NCI-H460 (cell line): ENCODE results near the gene HNRNPF. TPM values are rescaled to one million over a fixed set of nuclear protein-coding genes. Genes with fewer than 3 reads are reported as not detected.
A peak's percentile ranks its signal among the peaks of the same experiment; 100 is the strongest.
"Not testable (repeated sequence)": the region's sequence is repeated elsewhere in the genome, so short reads cannot be mapped to it uniquely, and the experiment has no call there.

ENCODE experiments used
- DNase-seq: peaks from one replicate; pipeline ENCODE4 v3.0.0-alpha.2; 2016; ENCODE audit warnings: low read depth; ENCODE audit errors: extremely low read depth
- total RNA-seq: library from RNA; depleted of rRNA; stranded (reverse); fragments of >200 nt; shearing (Covaris generic); gene quantifications from 2 replicates; pipeline ENCODE4 v1.2.3, GENCODE V29; 2014

The HNRNPF gene
- total RNA-seq, 1 experiment from 2014 or later: 256 TPM

DNA sequence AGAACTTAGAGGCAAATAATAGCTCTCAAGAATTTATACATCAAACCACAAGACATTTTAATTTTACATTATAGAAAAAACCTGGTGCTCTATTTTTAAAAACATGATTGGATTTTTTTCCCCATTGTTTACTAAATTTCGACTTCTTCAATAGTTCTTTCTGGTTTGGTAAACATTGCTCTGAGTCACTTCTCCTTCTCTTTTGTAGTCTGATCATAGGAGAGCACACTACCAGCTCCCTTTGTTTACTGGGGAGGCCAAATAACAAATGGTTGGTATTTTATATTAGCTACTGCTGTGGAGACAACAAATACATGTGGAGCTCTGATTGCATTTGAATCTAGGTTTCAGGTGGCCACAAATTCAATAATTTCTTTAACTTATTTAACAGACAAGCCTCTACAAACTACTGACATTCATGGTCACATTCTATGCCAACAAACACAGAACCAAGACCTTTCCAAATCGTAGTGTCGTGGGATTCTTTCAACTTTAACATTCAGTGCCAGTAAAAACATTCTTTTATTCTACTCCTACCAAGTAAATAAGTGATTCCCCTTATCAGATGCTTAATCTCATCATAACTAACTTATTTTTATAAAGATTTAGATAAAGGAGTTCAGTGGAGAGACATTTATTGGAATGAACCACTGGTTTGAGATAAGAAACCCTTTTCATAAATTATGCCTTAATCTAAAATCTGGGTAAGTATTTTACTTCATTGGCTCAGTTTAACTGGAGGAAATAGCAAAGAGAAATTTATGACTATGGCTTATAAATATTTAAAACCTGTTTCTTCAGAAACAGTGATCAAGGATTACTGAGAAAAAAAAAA lies 55.3 kb downstream of the HNRNPF start:
- DNase-seq: no peak

DNA sequence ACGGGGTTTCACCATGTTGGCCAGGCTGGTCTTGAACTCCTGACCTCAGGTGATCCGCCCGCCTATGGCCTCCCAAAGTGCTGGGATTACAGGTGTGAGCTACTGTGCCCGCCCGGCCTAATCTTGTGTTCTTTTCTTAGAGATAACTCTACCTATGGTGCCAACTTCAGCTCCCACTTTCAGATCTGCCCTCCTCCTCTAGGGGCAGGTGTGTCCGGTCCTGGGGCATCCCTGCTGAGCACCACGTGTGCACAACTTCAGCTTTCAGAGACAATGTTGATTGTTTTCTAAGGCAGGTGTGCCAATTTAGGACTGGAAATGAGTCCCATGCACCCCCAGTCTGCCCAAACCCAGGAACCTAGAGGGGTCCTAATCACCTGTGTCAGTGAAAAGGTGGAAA lies 56.0 kb downstream of the HNRNPF start:
- DNase-seq: no peak

DNA sequence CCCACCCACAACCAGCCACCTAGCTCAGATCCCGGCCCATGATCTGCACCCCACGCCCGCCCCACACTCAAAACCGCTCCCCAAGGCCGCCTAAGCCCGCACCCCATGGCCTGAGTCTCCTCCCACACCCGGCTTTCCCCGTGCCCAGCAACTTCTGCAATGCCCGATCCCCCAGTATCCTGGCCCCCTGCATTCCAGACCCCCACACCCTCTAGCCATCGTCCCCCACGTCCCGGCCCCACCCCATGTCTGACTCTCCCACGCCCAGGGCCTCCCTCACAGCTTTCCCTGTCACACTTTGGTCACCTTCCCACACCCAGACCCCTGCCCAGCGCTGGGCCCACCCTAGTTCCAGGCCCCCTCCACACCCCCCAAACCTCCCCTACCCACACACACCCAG lies 57.7 kb downstream of the HNRNPF start:
- no peak for DNase-seq

DNA sequence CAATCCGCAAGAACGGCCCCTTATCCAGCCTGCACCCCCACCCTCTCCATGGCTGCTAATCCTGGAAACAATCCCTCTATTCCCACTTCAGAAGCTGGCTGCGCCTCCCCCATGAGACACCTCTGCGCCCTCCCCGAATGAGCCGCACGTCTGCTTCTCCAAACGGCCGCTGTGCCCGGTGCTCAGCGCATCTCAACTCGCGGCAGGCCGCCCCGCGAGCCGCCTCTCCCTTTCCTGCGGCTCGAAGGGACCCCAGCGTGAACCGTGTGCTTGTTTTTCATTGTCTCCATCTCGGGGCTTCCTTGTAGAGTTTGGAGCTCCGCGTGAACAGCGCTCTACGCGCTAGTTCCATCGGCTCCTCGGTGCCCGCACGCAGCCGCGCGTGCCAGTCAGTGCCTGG lies 58.3 kb downstream of the HNRNPF start:
- DNase-seq: no peak

DNA sequence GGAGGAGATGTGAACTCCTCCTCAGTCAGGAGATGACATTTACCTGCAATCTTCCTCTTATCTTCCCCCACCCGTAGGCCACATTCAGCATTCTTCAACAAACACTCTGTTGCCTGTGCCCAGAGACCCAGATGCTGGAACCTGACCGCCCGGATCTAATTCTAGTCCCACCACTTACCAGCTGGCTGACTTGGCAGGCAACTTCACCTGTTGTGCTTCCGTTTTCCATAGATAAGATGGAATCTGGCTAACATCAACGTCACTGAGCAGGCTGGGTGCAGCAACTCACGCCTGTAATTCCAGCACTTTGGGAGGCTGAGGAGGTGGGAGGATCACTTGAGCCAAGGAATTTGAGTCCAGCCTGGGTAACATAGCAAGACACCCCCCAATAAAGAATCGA lies 58.8 kb downstream of the HNRNPF start:
- DNase-seq: no peak

DNA sequence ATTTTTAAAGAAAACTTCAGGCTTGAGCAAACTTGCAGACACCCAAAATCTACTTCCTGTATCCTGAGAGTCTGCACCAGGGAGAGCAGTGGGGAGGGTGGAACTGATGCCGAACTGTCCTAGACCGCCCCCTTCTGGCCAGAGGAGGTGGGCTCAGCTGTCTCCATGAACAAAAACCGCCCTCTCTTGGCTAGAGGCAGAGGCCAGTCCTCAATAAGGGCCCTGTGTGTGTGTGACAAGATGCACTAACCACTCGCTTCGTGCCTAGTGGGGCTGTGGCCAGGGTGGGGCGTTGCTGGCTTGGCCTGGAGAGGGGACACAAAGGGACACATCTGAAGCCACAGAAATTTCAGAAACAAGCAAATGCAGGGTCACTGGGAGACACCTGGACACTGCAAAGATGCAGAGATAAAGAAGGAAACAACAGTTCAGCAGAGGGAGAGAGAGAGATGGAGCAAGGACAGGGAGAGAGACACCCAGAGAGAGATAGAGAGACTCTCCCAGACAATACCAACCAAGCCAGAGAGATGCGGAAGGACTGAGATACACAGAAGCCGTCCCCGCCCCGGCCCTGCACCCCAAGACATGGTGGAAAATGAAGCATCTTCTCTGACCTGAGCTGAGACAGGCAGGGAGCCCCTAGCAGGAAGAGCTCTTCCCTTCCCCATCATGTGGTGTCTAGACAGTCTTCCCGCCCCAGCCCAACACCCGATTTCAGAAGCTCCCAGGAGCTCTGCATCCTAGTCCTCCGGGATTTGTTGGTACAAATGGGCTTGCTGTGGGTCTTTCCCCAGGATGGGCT lies 60.3 kb downstream of the HNRNPF start:
- peak; percentile 85 for DNase-seq

DNA sequence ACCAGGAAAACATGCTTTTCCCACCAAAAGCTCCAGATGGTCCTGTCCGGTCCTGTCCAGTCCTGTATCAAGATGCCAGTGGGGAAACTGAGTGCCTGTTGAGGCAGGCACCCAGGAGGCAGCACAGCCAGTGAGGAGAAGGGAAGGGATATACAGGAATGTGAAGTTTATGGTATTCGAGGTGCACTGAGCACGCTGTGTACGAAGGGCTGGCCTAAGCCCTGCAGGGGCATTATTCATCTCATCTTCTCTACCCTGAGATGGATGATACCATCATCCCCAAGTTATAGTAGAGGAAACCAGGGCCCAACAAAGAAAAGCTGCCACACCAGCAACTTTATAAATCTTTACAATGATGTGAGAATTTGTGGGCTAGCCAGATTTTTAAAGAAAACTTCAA lies 61.0 kb downstream of the HNRNPF start:
- no peak for DNase-seq

DNA sequence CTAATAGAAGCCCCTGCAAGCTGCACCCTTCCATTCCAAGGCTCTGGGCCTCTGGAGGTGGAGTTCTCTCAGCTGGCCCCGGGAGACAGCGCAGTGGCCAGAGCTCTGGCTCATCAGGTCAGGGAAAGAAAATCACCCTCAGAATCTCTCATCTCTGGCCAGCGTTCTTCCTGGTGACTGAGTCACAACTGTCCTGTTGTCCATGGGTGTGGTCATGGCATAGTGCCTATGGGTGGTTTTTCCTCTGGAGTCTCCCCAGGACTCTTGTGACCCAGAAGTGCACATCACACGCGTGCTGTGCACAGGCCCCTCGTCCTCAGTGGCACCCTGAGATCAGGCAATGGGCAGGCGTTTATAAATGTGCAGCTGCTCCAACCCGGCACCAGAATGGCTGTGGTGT lies 64.9 kb downstream of the HNRNPF start:
- peak; percentile 21 for DNase-seq

DNA sequence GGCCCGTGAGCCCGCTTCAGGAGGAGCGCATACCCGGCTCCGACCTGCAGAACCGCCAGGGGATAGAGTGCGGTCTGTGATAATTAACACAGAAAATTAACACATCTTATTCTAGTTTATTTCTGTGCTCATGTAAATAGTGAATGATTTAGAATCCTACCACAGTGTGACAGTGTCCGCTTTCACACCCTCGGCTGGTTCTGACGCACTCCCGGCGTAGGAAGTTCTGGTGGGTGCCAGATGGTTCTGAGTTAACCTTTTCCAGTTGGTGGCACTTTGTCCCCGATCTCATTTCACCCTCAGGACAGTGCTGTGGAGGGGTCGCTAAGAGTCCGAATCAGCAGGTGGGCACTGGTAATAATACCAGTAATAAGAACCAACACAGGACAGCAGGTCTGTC lies 65.9 kb downstream of the HNRNPF start:
- DNase-seq: no peak

DNA sequence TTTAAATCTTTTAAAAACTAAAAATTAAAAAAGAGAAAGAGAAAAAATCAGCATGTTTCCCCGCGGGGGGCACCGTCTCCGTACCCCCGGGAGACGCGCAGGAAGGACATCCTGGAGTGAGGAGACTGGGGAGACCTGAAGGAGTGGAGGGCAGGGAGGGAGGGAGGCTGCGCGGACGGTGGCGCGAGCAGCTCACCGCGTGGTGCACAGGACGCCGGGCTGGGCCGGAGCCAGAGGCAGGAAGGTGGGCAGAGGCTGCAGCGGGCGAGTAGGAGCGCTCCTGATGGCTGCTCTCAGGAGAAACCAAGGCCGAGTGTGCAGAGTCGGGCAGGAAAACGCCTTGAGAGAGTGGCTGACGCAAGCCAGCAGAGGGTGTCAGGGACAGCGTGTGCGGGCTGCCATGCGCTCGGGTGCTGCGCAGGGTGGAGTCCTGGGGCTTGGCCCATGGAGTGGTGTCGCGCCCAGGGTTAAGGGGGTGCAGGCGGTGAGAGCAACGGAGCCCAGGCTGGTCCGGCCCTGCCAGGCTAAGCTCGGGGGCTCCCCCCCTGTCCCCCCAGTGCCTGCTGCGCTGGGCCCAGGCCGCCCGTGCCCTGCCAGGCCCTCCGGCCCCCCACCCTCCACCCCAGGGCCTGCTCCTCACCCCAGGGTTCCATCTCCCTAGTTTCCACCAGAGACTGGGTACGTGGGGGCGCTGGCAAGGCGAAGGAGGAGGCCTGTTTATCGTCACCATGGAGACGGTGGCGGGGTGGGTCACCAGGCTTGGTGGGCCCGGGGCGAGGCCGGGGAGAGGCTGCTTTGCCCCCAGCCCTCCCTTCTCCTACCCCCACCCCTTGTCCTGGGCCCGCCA lies 66.5 kb downstream of the HNRNPF start:
- DNase-seq: no peak

DNA sequence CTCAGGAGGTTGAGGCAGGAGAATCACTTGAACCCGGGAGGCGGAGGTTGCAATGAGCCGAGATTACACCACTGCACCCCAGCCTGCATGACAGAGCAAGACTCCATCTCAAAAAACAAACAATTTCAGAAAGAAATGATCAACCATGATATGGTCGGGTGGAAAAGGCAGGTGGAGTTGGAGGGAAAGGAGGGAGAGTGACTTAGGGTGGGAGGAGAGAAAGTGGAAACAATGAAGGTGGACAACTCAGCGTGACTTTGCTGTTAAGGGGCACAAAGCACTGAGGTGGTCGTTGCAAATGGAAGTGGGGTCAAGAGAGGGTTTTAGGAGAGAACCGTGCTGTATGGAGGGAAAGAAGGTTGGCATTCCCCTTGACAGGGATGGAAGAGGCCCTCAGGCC lies 67.5 kb downstream of the HNRNPF start:
- DNase-seq: no peak

DNA sequence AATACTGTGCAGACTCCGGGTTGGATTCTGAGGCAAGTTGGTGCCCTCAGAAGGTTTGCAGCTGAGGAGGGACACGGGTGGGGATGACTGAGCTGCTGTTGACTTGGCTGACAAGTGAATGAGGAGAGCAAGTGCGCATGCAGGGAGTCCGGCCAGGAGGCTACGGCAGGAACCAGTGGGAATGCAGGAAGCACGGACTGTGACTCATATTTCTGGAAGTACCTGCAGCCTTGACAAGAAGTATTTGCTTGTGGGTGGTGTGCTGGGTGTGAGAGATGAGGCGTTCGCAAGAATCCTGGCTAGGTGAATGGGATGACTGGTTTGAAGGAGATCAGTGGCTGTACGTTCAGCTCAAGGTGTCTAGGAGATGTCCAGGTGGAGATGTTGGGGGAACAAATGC lies 68.4 kb downstream of the HNRNPF start:
- DNase-seq: no peak

DNA sequence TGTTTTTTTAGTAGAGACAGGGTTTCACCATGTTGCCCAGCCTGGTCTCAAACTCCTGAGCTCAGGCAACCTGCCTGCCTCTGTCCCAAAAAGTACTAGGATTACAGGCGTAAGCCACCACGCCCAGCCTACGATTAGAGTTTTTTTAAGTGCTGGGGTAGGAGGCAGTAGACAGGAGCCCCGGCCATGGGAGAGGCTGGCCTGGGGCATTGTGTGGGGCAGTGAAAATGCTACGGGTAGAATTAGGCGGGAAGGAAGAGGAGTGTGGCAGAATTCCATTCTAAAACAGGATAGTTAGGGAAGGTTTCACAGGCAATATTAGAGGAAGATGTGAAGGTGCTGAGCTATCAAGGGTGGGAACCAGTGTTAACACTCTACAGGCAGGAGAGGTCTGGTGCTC lies 68.9 kb downstream of the HNRNPF start:
- no peak for DNase-seq

DNA sequence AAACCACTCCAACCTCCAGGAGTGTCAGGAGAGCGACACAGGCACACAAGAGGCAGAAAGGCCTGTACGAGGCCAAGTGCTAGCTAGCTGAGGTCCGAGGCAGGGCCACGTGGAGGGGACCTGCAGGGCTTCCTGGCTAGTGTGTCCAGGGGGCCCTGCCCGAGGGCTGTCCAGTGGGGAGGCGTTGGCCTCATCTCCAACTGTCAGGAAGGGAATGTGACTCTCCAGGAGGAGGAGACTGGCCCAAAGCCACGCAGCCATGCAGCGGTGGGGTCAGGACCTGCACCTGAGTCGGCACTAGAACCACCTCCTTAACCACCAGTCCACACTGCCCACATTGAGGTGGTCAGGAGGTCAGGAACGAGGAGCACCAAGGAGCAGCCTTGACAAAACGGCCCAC lies 69.8 kb downstream of the HNRNPF start:
- no peak for DNase-seq

DNA sequence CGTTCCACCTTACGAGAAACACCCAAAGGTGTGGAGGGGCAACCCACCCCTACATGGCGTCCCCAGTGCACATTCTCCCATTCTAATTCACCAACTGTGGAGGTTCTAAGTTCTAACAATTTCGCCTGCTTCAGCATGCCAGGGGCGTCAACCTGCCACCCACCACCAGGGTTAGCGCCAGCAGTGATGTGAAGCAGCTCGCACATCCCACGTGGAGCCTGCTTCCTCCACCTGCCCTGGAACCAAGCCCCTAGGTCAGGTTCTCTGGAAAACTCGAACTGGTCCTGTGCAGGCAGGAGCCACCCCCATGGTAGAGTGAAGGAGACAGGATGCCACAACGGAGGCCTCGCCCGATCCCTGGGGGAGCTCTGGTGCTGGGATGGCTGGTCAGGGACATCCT lies 70.9 kb downstream of the HNRNPF start:
- no peak for DNase-seq

DNA sequence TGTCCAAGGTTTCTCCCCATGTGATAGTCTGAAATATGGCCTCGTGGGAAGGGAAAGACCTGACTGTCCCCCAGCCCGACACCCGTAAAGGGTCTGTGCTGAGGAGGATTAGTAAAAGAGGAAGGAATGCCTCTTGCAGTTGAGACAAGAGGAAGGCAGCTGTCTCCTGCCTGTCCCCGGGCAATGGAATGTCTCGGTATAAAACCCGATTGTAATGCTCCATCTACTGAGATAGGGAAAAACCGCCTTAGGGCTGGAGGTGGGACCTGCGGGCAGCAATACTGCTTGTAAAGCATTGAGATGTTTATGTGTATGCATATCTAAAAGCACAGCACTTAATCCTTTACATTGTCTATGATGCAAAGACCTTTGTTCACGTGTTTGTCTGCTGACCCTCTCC lies 71.5 kb downstream of the HNRNPF start:
- not testable (repeated sequence) for DNase-seq

DNA sequence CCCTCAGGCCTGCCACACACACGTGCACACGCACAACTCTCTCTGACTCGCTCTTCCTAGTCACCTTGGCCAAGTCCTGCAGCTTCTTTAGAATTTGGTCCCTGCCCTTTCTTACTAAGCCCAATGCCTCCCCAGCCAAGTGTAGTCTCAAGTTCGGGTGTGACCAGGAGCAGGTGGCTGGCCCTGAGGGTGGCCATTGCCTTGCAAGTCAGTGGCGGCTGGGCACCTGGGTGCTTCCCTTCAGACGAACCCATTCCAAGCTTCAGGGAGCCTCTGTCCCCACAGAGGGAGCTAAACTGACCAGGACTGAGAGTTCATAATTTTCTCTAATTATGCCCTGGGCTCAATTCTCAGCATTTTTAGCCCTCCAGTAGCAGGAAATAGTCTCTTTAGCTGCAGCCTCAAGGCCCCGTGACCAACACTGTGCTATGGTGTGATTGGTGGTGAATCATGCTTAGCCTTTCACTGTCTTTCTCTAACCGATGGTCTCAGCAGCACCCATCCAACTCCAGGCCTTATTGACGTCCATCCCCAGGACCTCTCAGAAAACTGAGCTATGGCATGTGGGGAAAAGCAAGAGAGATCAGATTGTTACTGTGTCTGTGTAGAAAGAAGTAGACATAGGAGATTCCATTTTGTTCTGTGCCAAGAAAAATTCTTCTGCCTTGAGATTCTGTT lies 72.2 kb downstream of the HNRNPF start:
- no peak for DNase-seq

DNA sequence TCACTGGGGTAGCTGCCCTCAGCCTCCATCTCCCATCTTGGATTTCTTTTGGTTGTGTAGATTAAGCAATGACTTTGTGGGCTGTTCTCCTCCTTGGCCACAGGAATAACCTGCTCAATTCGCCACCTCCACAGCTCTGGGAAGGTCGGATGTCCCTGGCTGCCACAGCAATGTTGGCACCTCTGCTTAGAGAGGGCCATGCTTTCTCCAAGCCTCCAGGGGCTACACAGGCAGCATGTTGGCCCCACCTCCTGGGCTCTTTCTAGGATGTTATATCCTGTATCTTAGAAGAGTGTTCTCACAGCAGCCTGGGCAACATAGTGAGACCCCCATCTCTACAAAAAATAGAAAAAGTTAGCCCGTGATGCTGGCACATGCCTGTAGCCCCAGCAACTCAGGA lies 72.9 kb downstream of the HNRNPF start:
- no peak for DNase-seq
